H1 (cell line): ENCODE data around the gene PDIA5. TPM values are rescaled to one million over a fixed set of nuclear protein-coding genes. Genes with fewer than 3 reads are reported as not detected.

Source experiments
- CTCF ChIA-PET: fragments of 300-600 bp; sonication (Branson Sonifier 250); formaldehyde crosslinking; loops from one replicate; lab custom pipeline; 2021; ENCODE audit not compliant: partially characterized antibody; lab: Charles Lee
- POLR2A ChIA-PET: fragments of 300-600 bp; sonication (Branson Sonifier 250); formaldehyde crosslinking; loops from one replicate; lab custom pipeline; 2021; ENCODE audit warnings: inconsistent platforms; ENCODE audit not compliant: partially characterized antibody; lab: Charles Lee
- DNase-seq, 2 experiments: peaks; one replicate each; pipeline versions ENCODE4 v3.0.0 to v3.0.0-alpha.2; 2010 to 2022; ENCODE audit warnings: low spot score in 2 of 2, low read depth in 1 of 2, mixed read lengths in 1 of 2
- FAIRE-seq: peaks from 2 replicates; lab custom pipeline; 2011; peaks lifted over from hg19 to GRCh38; lab: Jason Lieb, UNC
- H2AFZ ChIP-seq: 2 replicates; pipeline ENCODE4 v1.8.1; 2012; ENCODE audit warnings: low read length, inconsistent platforms
- H2AK5ac ChIP-seq: 2 replicates; pipeline ENCODE4 v1.6.1; 2013; ENCODE audit warnings: low read depth, low read length
- H2BK120ac ChIP-seq: replicated peaks from 2 replicates; pipeline ENCODE3; 2013; ENCODE audit warnings: low read depth, low read length, inconsistent platforms
- H2BK12ac ChIP-seq: 2 replicates; pipeline ENCODE4 v1.6.1; 2013; ENCODE audit warnings: low read depth, low read length
- H2BK15ac ChIP-seq: 2 replicates; pipeline ENCODE4 v1.6.1; 2013; ENCODE audit warnings: low read length
- H2BK20ac ChIP-seq: 2 replicates; pipeline ENCODE4 v1.6.1; 2013; ENCODE audit warnings: low read length
- H2BK5ac ChIP-seq: 2 replicates; pipeline ENCODE4 v1.6.1; 2013; ENCODE audit warnings: low read depth, low read length
- H3K14ac ChIP-seq: 2 replicates; pipeline ENCODE4 v1.6.1; 2013; ENCODE audit warnings: inconsistent platforms; ENCODE audit not compliant: insufficient read length
- H3K18ac ChIP-seq: 2 replicates; pipeline ENCODE4 v1.6.1; 2013; ENCODE audit warnings: low read length; ENCODE audit errors: extremely low read depth
- H3K23ac ChIP-seq: 2 replicates; pipeline ENCODE4 v1.6.1; 2013; ENCODE audit warnings: inconsistent platforms; ENCODE audit not compliant: insufficient read length
- H3K23me2 ChIP-seq: 2 replicates; pipeline ENCODE4 v1.6.1; 2013; ENCODE audit warnings: low read depth, low read length
- H3K27ac ChIP-seq: 2 replicates; pipeline ENCODE4 v1.6.1; 2011; ENCODE audit warnings: low read depth, low read length, inconsistent platforms
- H3K27me3 ChIP-seq, 4 experiments: replicated peaks in 1 of 4; 1 replicate in 1 of 4; 2 replicates in 3 of 4; pipeline versions ENCODE4 v1.6.1 to v1.8.1; 2011 to 2013; ENCODE audit warnings: low read length in 3 of 4, mild to moderate bottlenecking in 3 of 4, inconsistent platforms in 2 of 4, mixed read lengths in 2 of 4, moderate library complexity in 1 of 4; ENCODE audit not compliant: control insufficient read depth in 3 of 4, insufficient read depth in 3 of 4; ENCODE audit errors: extremely low read depth in 1 of 4
- H3K36me3 ChIP-seq, 4 experiments: 2 replicates each; pipeline versions ENCODE4 v1.6.1 to v1.8.1; 2011 to 2013; ENCODE audit warnings: mild to moderate bottlenecking in 4 of 4, low read length in 3 of 4, moderate library complexity in 2 of 4, control low read depth in 1 of 4, inconsistent platforms in 1 of 4; ENCODE audit not compliant: insufficient read depth in 4 of 4, control insufficient read depth in 2 of 4
- H3K4ac ChIP-seq: replicated peaks from 2 replicates; pipeline ENCODE3; 2013; ENCODE audit warnings: low read length, low read depth, mixed read lengths, inconsistent platforms; ENCODE audit not compliant: insufficient read length
- H3K4me1 ChIP-seq, 4 experiments: replicated peaks in 1 of 4; 1 replicate in 1 of 4; 2 replicates in 3 of 4; pipeline versions ENCODE4 v1.6.1 to v1.8.1; 2011 to 2013; ENCODE audit warnings: low read length in 3 of 4, inconsistent platforms in 2 of 4, mixed read lengths in 1 of 4; ENCODE audit not compliant: insufficient read depth in 4 of 4, control insufficient read depth in 3 of 4
- H3K4me2 ChIP-seq, 2 experiments: 2 replicates each; pipeline versions ENCODE4 v1.6.1 to v1.8.1; 2011 to 2013; ENCODE audit warnings: low read depth in 2 of 2, low read length in 2 of 2, control low read depth in 1 of 2, inconsistent platforms in 1 of 2, mild to moderate bottlenecking in 1 of 2; ENCODE audit not compliant: insufficient read depth in 1 of 2
- H3K4me3 ChIP-seq, 4 experiments: fragments of 200-600, 300-600 bp in 1 of 4; sonication (generic), shearing (Covaris generic), sonication (Bioruptor Twin) in 1 of 4; 2 replicates each; pipeline versions ENCODE4 v1.5.1 to v1.8.1; 2011 to 2016; ENCODE audit warnings: low read length in 4 of 4, low read depth in 3 of 4, control low read depth in 2 of 4, inconsistent platforms in 2 of 4, mild to moderate bottlenecking in 2 of 4, mixed read lengths in 1 of 4, moderate library complexity in 1 of 4; ENCODE audit not compliant: insufficient read depth in 2 of 4; ENCODE audit errors: extremely low read depth in 1 of 4
- H3K56ac ChIP-seq: replicated peaks from 2 replicates; pipeline ENCODE3; 2013; ENCODE audit warnings: low read depth, mild to moderate bottlenecking, mixed read lengths, low read length, inconsistent platforms; ENCODE audit not compliant: insufficient read length
- H3K79me1 ChIP-seq: 2 replicates; pipeline ENCODE4 v1.6.1; 2013; ENCODE audit warnings: low read depth, low read length, control low read depth
- H3K79me2 ChIP-seq, 2 experiments: 2 replicates each; pipeline versions ENCODE4 v1.6.1 to v1.8.1; 2012 to 2013; ENCODE audit warnings: low read length in 2 of 2, mild to moderate bottlenecking in 2 of 2, inconsistent platforms in 1 of 2; ENCODE audit not compliant: insufficient read depth in 2 of 2, control insufficient read depth in 1 of 2
- H3K9ac ChIP-seq, 4 experiments: replicated peaks in 1 of 4; 1 replicate in 1 of 4; 2 replicates in 3 of 4; pipeline versions ENCODE4 v1.6.1 to v1.8.1; 2011 to 2013; ENCODE audit warnings: low read depth in 3 of 4, low read length in 3 of 4, control low read depth in 2 of 4, mild to moderate bottlenecking in 2 of 4, moderate library complexity in 2 of 4, inconsistent platforms in 1 of 4; ENCODE audit errors: extremely low read depth in 1 of 4
- H3K9me3 ChIP-seq, 2 experiments: 2 replicates each; pipeline versions ENCODE4 v1.6.1 to v1.8.1; 2012 to 2013; ENCODE audit warnings: mild to moderate bottlenecking in 2 of 2, moderate library complexity in 2 of 2, control low read depth in 1 of 2, inconsistent platforms in 1 of 2, low read depth in 1 of 2, low read length in 1 of 2, mixed read lengths in 1 of 2; ENCODE audit not compliant: insufficient read depth in 2 of 2
- H4K20me1 ChIP-seq, 2 experiments: replicated peaks in 1 of 2; 2 replicates each; pipeline versions ENCODE3 to v1.8.1; 2011 to 2013; ENCODE audit warnings: inconsistent platforms in 2 of 2, low read length in 2 of 2, mild to moderate bottlenecking in 1 of 2; ENCODE audit not compliant: insufficient read depth in 2 of 2, control insufficient read depth in 1 of 2
- H4K5ac ChIP-seq: 2 replicates; pipeline ENCODE4 v1.6.1; 2013; ENCODE audit warnings: low read length, low read depth, mixed read lengths, inconsistent platforms; ENCODE audit not compliant: insufficient read length
- H4K8ac ChIP-seq: 2 replicates; pipeline ENCODE4 v1.8.0; 2013; ENCODE audit warnings: mild to moderate bottlenecking, moderate library complexity, low read length, inconsistent platforms; ENCODE audit not compliant: insufficient read depth; ENCODE audit errors: extremely low read depth
- H4K91ac ChIP-seq: replicated peaks from 2 replicates; pipeline ENCODE3; 2013; ENCODE audit warnings: low read length, mixed read lengths, inconsistent platforms; ENCODE audit not compliant: insufficient read length
- ATF2 ChIP-seq: IDR thresholded peaks from 2 replicates; pipeline ENCODE4 v1.6.1; 2012; ENCODE audit warnings: low read length, inconsistent platforms
- BRCA1 ChIP-seq: IDR thresholded peaks from 2 replicates; pipeline ENCODE4 v1.6.1; 2012; ENCODE audit warnings: low read depth, low read length, improper control_type of control experiment
- CBX8 ChIP-seq: fragments of 300-800, 300-1000 bp; sonication (generic); IDR thresholded peaks from 2 replicates; pipeline ENCODE4 v1.7.1; 2016; ENCODE audit warnings: low read depth, low read length, borderline replicate concordance
- CREB1 ChIP-seq: IDR thresholded peaks from 2 replicates; pipeline ENCODE4 v1.6.1; 2012; ENCODE audit warnings: inconsistent platforms
- CTBP2 ChIP-seq: IDR thresholded peaks from 2 replicates; pipeline ENCODE4 v1.7.0; 2011; ENCODE audit warnings: borderline replicate concordance, mild to moderate bottlenecking, moderate library complexity, mixed read lengths, low read length; ENCODE audit not compliant: insufficient read depth, insufficient read length
- CTCF ChIP-seq, 3 experiments: IDR thresholded peaks; 1 replicate in 2 of 3; 2 replicates in 1 of 3; pipeline versions ENCODE4 v1.5.1 to v1.6.1; 2011; ENCODE audit warnings: low read length in 3 of 3, mild to moderate bottlenecking in 3 of 3, inconsistent platforms in 2 of 3, low read depth in 1 of 3, moderate library complexity in 1 of 3; ENCODE audit not compliant: insufficient read depth in 1 of 3; ENCODE audit errors: control extremely low read depth in 1 of 3
- NRF1 ChIP-seq: IDR thresholded peaks from 2 replicates; pipeline ENCODE4 v1.6.1; 2011; ENCODE audit warnings: mild to moderate bottlenecking, low read depth, low read length, improper control_type of control experiment
- RAD21 ChIP-seq, 2 experiments: IDR thresholded peaks in 1 of 2; conservative IDR thresholded peaks in 1 of 2; 2 replicates each; pipeline ENCODE4 v1.6.1; 2011; ENCODE audit warnings: low read depth in 2 of 2, low read length in 2 of 2, improper control_type of control experiment in 1 of 2, inconsistent platforms in 1 of 2, mild to moderate bottlenecking in 1 of 2, moderate library complexity in 1 of 2
- TEAD4 ChIP-seq: IDR thresholded peaks from 2 replicates; pipeline ENCODE4 v1.6.1; 2012; ENCODE audit warnings: low read depth, low read length, inconsistent platforms, mixed read lengths
- ZNF274 ChIP-seq: IDR thresholded peaks from 2 replicates; pipeline ENCODE4 v1.7.0; 2012; ENCODE audit warnings: low read length, borderline replicate concordance; ENCODE audit errors: extremely low read depth
- WGBS, 2 experiments: shearing (Covaris generic) in 1 of 2; methylation state at CpG; one replicate each; pipeline versions ENCODE4 v1.1.6 to v1.1.7; 2013 to 2015; ENCODE audit warnings: low lambda C conversion rate in 2 of 2, mixed read lengths in 2 of 2, inconsistent platforms in 1 of 2, low coverage in 1 of 2, missing lambda C conversion rate in 1 of 2; ENCODE audit not compliant: insufficient replicate concordance in 2 of 2, insufficient coverage in 1 of 2, insufficient read length in 1 of 2; ENCODE audit errors: extremely low coverage in 1 of 2, missing lambda C conversion rate in 1 of 2; 5-methylcytosine and 5-hydroxymethylcytosine counted together
- polyA plus RNA-seq, 7 experiments: library from polyadenylated mRNA; depleted of rRNA in 3 of 7; stranded (reverse) in 5 of 7; unstranded in 2 of 7; fragments of >200 nt in 5 of 7; fragments of 200-250 nt in 2 of 7; gene quantifications; 1 replicate in 5 of 7; 2 replicates in 1 of 7; 4 replicates in 1 of 7; pipeline versions ENCODE4 v1.2.1 to v1.2.3, GENCODE V29; 2011 to 2013; ENCODE audit warnings: missing spikeins in 2 of 7, mixed read lengths in 2 of 7
- total RNA-seq: library from RNA; stranded (reverse); fragmentation: NEBNext Ultra II Directional; extraction: Animal tissue kit (Norgen Biotek cat#: 25700); gene quantifications from 2 replicates; pipeline ENCODE4 v1.2.1, GENCODE V29; 2021

The PDIA5 gene
- total and polyA plus RNA-seq, 2 of the 8 experiments (the other 6 are each of a cell fraction or from before 2014, with no cell fraction given): 18.2 to 32.8 TPM

- Histone ChIP-seq H2BK5ac (no peak overlapping the region), H3K79me2 (no peaks in the 10 kb centered on the region), H3K36me3 (no peaks in the 10 kb centered on the region), H4K8ac (no peak overlapping the region), H3K9ac (no peak overlapping the region), H3K9me3 (no peaks in the 10 kb centered on the region; a peak in 1 of 4 replicates), H2BK20ac (no peak overlapping the region), H3K18ac (no peak overlapping the region), H2BK12ac (no peak overlapping the region), H3K4me3 (no peak overlapping the region), H3K23ac (no peak overlapping the region), H2AFZ (no peak overlapping the region), H2AK5ac (no peak overlapping the region), H3K14ac (no peak overlapping the region), H2BK120ac (no peak overlapping the region), H3K4ac (no peak overlapping the region), H4K91ac (no peak overlapping the region), H3K4me2 (no peak overlapping the region), H3K27ac (no peak overlapping the region), H3K27me3 (peaks cover 0 to 11% (median 8%) of the 10 kb centered on the region in 4 experiments; a peak in 5 of 7 replicates), H2BK15ac (no peak overlapping the region), H3K79me1 (no peaks in the 10 kb centered on the region), H3K4me1 (no peaks in the 10 kb centered on the region), H4K20me1 (no peaks in the 10 kb centered on the region), H3K23me2 (no peaks in the 10 kb centered on the region; the same call in 1 of the 2 replicates), H4K5ac (no peak overlapping the region), H3K56ac (no peak overlapping the region)
- 90% methylated on average over 7 of the region's 7 CpGs; no CpG with 5 or more reads in 1 of the 2 experiments for WGBS, 2 experiments
- no peak for FAIRE-seq
- ChIA-PET POLR2A (no interaction called here), CTCF (no interaction called here)
- no peak for DNase-seq
- TF ChIP-seq NRF1: no peak
- TF ChIP-seq BRCA1: no peak
- no peak for TF ChIP-seq ZNF274
- no peak for TF ChIP-seq CTBP2
- TF ChIP-seq CTCF (IDR thresholded peaks at IDR 0.05; ENCODE audit: control extremely low read depth in 1 of 3, insufficient read depth in 1 of 3, low read depth in 1 of 3, low read length in 3 of 3): no peak
- no peak for TF ChIP-seq CREB1
- TF ChIP-seq RAD21 (IDR thresholded peaks at IDR 0.05 in 1 of 2, conservative IDR thresholded peaks at IDR 0.05 in 1 of 2; ENCODE audit: low read depth in 2 of 2, low read length in 2 of 2): no peak
- TF ChIP-seq TEAD4: no peak
- no peak for TF ChIP-seq CBX8
- no peak for TF ChIP-seq ATF2
These were observed 5.0 kb upstream of the PDIA5 start for GRCh38 chr3:123061856-123062255.
